Kidney (tissue), 14 donors: ENCODE measurements around the gene KIF16B. TPM values are rescaled to one million over a fixed set of nuclear protein-coding genes. Genes with fewer than 3 reads are reported as not detected.

Experiments used
- DNase-seq, 5 donors: peaks; one replicate each; pipeline ENCODE4 v3.0.0-alpha.2; 2013 to 2020
- FAIRE-seq: peaks from 2 replicates; lab custom pipeline; 2012; peaks lifted over from hg19 to GRCh38; lab: Jason Lieb, UNC
- H3K27ac ChIP-seq, 2 donors: one replicate each; pipeline ENCODE4 v1.7.0; 2013; ENCODE audit warnings: low read depth in 2 of 2, low read length in 2 of 2, inconsistent platforms in 1 of 2
- H3K27me3 ChIP-seq: one replicate; pipeline ENCODE4 v1.7.1; 2013; ENCODE audit warnings: low read length, inconsistent platforms; ENCODE audit not compliant: control insufficient read depth, insufficient read depth
- H3K36me3 ChIP-seq, 3 donors: one replicate each; pipeline versions ENCODE4 v1.7.0 to v1.7.1; 2013; ENCODE audit warnings: low read length in 3 of 3, control low read depth in 1 of 3, inconsistent platforms in 1 of 3; ENCODE audit not compliant: insufficient read depth in 3 of 3, control insufficient read depth in 2 of 3
- H3K4me1 ChIP-seq, 3 donors: one replicate each; pipeline versions ENCODE4 v1.7.0 to v1.7.1; 2013; ENCODE audit warnings: low read length in 3 of 3, inconsistent platforms in 1 of 3, low read depth in 1 of 3; ENCODE audit not compliant: control insufficient read depth in 2 of 3, insufficient read depth in 2 of 3
- H3K4me3 ChIP-seq, 3 donors: one replicate each; pipeline versions ENCODE4 v1.7.0 to v1.8.1; 2013; ENCODE audit warnings: low read length in 3 of 3, control low read depth in 1 of 3, inconsistent platforms in 1 of 3
- H3K9ac ChIP-seq, 3 donors: one replicate each; pipeline versions ENCODE4 v1.7.0 to v1.7.1; 2013; ENCODE audit warnings: low read length in 3 of 3, control low read depth in 1 of 3, inconsistent platforms in 1 of 3
- H3K9me3 ChIP-seq, 3 donors: one replicate each; pipeline versions ENCODE4 v1.7.0 to v1.7.1; 2013; ENCODE audit warnings: low read length in 3 of 3, control low read depth in 1 of 3, inconsistent platforms in 1 of 3; ENCODE audit not compliant: control insufficient read depth in 2 of 3, insufficient read depth in 1 of 3
- CTCF ChIP-seq: IDR thresholded peaks from 3 replicates; pipeline ENCODE4 v1.5.1; 2012; ENCODE audit warnings: mild to moderate bottlenecking, moderate library complexity, borderline replicate concordance; ENCODE audit not compliant: insufficient read depth; ENCODE audit errors: extremely low read depth
- intact Hi-C: fragments of 100-400 bp; cut with DNase I; formaldehyde crosslinking; loops from one replicate; pipeline ENCODE4 v1.11.1; 2022
- polyA plus RNA-seq: library from polyadenylated mRNA; stranded (reverse); fragments of 350-450 nt; fragmentation: Illumina TruSeq; extraction: RNeasy Lipid Tissue Mini Kit (QIAGEN cat#74804); gene quantifications from one replicate; pipeline ENCODE4 v1.2.3, GENCODE V29; 2014; ENCODE audit warnings: low read depth, low replicate concordance; ENCODE audit not compliant: insufficient read depth
- total RNA-seq: library from RNA; stranded (reverse); fragmentation: NEBNext Ultra II Directional; extraction: Animal tissue kit (Norgen Biotek cat#: 25700); gene quantifications from one replicate; pipeline ENCODE4 v1.2.1, GENCODE V29; 2021
- donor health status: control.
- donor health status: control.
- donor health status: control.
- donor health status: control.
- donor health status: control.
- donor health status: DM: yes; HTN: yes; CAD: no.
- donor health status: Normal renal cell carcinoma (clear cell type).

Gene KIF16B
- total and polyA plus RNA-seq, 2 donors from 2014 or later: 15.0 to 19.7 TPM

DNA sequence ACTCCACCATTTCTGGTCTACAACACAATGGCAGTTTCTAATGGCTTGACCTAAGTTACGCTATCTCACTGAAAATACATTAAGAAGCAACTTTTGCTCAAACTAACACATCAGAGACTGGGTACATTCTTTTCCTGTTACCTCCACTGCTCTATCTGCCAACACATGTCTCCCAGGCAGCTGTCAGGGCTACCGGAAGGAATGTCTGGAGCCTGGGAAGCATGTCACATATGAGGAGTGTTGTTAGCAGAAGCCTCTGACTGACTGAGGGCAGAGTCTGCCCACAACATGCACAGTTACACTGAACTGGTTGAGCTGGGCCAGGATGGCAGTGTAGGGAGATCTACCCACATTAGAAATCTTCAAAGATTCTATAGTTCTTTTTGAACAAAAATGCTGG lies 264.5 kb downstream of the KIF16B start:
- intact Hi-C loops: no loop called here

GRCh38 chr20:16302818-16303217 lies 270.4 kb downstream of the KIF16B start:
- Histone ChIP-seq H3K9me3 (no peaks in the 10 kb centered on the region), H3K27ac (no peak overlapping the region), H3K27me3 (no peaks in the 10 kb centered on the region), H3K9ac (no peak overlapping the region), H3K36me3 (no peaks in the 10 kb centered on the region), H3K4me1 (no peaks in the 10 kb centered on the region), H3K4me3 (no peak overlapping the region)
- TF ChIP-seq CTCF: no peak
- FAIRE-seq: no peak
- intact Hi-C loops: no loop called here
- no peak for DNase-seq

More for the DNA sequence above, 264.5 kb downstream of the KIF16B start:
- no peak overlapping the region for H3K27ac ChIP-seq
- no peaks in the 10 kb centered on the region for H3K9me3 ChIP-seq
- H3K27me3 ChIP-seq: no peaks in the 10 kb centered on the region
- TF ChIP-seq CTCF: no peak
- no peaks in the 10 kb centered on the region for H3K36me3 ChIP-seq
- H3K4me3 ChIP-seq: no peak overlapping the region
- H3K4me1 ChIP-seq: no peaks in the 10 kb centered on the region
- FAIRE-seq: no peak
- no peak for DNase-seq
- H3K9ac ChIP-seq: no peak overlapping the region

- H3K9me3 ChIP-seq: no peaks in the 10 kb centered on the region
- H3K4me1 ChIP-seq: no peaks in the 10 kb centered on the region
- H3K36me3 ChIP-seq: no peaks in the 10 kb centered on the region
- H3K27me3 ChIP-seq: no peaks in the 10 kb centered on the region
- TF ChIP-seq CTCF: no peak
- FAIRE-seq (no peak), DNase-seq (no peak)
- no peak overlapping the region for H3K27ac ChIP-seq
- H3K9ac ChIP-seq: no peak overlapping the region
- H3K4me3 ChIP-seq: no peak overlapping the region
- intact Hi-C loops: no loop called here
These were observed 271.3 kb downstream of the KIF16B start for GRCh38 chr20:16301986-16302385.

DNA sequence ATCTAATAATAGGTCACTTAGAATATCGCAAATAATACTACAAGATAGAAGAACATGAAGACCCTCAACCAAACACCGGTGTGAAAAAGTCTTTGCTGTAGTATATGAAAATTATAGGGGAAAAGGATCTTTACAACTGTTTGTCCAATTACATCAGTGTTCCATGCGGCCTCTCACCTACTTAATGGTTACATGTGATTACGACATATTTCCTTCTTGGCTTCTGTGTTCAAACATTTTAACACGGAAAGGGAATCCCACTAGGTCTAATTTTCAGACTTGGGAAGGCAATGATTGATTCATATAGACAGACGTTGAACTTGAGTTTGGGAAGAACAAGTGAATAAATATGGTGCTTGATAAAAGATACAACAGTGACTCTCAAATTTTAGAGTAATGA lies 273.4 kb downstream of the KIF16B start:
- H3K36me3 ChIP-seq: no peaks in the 10 kb centered on the region
- FAIRE-seq: no peak
- no peak for DNase-seq
- H3K4me3 ChIP-seq: no peak overlapping the region
- H3K27me3 ChIP-seq: no peaks in the 10 kb centered on the region
- no peaks in the 10 kb centered on the region for H3K4me1 ChIP-seq
- no peak overlapping the region for H3K27ac ChIP-seq
- no peaks in the 10 kb centered on the region for H3K9me3 ChIP-seq
- no peak overlapping the region for H3K9ac ChIP-seq
- TF ChIP-seq CTCF: no peak
- intact Hi-C loops: no loop called here
